Fibroblast of skin of left quadriceps (primary cell): ENCODE measurements around the gene CYFIP1.

Source experiments
- DNase-seq, 2 experiments: peaks; one replicate each; pipeline ENCODE4 v3.0.0-alpha.2; 2013; ENCODE audit warnings: low read depth in 2 of 2

CYFIP1 gene

GRCh38 chr15:22968366-22968765 is 11.8 kb downstream of the CYFIP1 start:
- DNase-seq: peak; percentile 52 to 54

DNA sequence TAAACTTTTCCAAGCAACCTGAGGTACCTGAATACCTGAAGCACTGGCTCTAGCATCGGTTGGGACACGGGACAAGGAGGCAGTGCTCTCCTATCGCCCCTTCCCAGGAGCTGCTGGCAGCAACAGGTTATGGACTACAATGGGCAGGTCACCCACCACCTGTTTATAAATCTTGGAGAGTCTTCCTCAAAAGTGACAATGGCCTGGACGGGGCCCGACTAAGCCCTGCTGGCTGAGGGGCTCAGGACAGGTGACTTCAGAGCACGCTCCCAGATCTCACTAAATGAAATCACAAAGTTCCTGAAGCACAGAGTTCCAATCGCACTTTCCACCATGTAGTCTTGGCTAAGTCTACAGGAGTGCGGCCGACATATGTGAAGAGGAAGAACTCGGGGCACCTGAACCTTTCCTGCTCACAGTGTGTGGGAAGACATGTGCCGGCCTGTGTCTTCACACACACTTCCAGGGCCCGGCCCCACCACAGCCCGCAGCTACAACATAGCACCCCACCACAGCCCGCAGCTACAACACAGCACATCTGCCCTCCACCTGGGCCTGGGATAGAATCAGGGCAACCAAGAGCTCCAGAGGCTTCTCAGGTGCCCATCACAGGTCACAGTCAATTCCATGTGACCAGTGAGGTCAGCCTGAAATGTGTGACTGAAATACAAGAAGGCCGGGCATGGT is 12.9 kb downstream of the CYFIP1 start:
- DNase-seq: no peak

DNA sequence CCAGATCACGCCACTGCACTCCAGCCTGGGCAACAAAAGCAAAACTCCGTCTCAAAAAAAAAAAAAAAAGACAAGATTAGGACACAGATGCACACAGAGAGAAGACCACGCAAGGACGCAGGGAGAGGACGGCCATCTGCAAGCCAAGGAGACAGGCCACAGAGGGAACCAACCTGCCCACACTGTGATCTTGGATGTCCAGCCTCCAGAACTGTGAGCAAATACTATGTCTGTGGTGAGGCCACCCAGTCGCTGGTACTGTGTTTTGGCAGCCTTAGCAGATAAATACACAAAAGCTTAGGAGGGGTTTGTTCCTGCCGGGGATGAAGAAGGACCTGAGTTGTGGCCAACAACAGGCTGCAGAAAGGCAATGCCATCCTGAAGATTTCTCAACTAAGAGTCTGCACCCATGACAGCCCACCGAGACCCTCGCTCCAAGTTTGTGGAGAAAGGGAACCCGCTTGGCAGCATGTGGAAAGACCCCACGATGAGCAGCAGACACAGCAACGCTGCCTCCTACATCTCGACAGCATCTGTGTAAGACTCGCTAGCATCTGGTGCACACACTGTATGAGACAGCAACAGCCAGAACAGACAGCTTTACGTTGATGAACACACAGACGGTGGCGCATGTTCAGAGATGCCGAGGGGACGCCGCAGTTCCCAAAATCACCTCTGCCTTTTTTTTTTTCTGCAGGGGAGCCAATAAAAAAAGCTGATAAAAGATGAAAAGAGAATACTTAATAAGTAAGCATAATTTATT is 13.7 kb downstream of the CYFIP1 start:
- DNase-seq: no peak

DNA sequence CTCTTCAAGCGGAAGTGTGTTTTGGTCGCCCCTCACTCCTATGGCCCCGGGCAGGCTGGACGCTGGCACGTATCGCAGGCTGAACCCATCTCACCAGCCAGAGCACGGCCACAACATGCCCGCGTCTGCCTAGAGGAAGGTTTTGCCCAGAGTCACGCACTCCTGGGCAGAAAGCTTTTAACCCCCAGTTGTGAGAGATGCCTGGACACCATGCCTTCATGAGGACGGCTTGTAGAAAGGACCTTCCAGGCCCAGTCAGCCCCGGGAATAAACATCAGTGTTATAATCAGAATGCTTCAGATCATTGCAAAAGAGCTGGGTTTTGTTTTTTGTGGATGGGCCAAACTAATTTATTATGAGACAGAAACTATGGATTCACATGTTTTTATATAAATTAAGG is 16.5 kb downstream of the CYFIP1 start:
- no peak for DNase-seq

- DNase-seq: no peak
Observed at GRCh38 chr15:22962611-22963010, 17.6 kb downstream of the CYFIP1 start.

GRCh38 chr15:22961762-22962161 is 18.4 kb downstream of the CYFIP1 start:
- DNase-seq: no peak

DNA sequence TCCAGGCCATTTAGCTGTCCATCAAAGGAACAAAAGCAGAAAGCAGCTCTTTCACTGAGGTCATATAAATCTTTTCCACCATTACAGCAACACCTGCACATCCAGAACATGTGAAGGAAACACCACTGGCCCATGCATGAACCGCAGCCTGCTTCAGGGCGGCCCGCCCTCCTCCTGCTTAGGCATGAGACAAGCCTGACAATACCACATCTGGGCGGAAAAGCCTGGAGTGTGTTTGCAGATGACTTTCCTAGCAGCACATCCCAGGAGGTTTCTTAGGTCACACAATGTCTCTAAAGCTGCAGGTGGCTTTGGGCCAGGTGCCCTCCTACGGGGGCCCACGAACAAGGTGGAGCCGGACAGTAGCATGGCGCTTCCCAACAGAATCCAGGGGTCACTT is 19.6 kb downstream of the CYFIP1 start:
- no peak for DNase-seq

DNA sequence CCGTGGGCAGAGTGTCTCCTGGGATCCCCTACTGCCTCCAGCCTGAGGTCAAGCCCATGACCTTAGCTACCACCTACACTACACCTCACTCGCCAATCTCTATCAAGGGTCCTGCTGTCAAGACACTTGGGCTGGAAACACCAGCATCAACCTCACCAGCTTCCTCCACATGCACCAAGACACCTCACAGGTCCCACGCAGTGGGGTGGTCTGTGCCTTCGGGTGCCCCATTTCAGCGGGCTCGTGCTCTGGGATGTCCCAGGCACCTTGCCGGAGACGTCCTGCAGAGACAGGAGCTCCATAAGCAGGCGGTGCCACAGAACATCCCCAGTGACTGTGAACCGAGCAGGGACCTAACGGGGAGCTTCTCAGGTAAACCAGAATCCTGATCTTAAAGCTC is 20.0 kb downstream of the CYFIP1 start:
- no peak for DNase-seq

DNA sequence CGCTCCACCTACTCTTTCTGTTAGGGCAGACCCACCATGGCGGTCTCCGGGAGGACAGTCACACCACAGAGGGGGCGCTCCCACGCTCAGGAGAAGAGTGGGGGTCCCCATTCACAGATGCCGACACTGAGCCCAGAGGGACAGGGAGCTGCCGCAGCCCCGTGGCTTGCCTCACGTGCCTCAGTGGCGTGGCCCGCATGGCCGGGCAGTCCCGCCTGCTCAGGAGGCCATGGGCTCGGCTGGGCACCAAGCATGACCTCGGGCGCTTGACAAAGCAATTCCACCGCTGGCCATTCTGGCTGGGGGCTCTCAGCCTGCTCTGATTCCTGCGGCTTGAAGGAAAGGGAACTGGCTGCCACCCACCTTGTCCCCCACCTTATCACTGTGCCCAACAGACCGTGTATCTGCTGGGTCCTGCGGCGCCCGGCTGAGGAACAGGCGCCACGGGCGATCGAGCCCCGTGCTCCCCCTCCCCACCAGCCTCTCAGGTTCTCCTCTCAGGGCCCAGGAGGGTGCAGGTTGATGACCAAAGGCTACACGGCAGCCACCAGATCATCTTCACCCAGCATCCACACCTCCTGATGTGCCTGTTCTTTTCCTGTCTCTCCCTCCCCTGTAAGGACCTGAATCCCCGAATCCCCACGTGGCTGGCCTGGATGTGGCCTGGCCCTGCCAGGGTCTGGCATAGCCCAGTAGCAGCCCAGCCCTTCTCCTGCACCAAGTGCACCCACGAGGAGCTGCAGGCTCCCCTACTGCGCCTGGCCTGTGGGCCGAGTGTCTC is 20.7 kb downstream of the CYFIP1 start:
- no peak for DNase-seq

GRCh38 chr15:22958487-22959280 is 21.5 kb downstream of the CYFIP1 start:
- no peak for DNase-seq

- no peak for DNase-seq
Observed at GRCh38 chr15:22956978-22957260, 23.2 kb downstream of the CYFIP1 start.

DNA sequence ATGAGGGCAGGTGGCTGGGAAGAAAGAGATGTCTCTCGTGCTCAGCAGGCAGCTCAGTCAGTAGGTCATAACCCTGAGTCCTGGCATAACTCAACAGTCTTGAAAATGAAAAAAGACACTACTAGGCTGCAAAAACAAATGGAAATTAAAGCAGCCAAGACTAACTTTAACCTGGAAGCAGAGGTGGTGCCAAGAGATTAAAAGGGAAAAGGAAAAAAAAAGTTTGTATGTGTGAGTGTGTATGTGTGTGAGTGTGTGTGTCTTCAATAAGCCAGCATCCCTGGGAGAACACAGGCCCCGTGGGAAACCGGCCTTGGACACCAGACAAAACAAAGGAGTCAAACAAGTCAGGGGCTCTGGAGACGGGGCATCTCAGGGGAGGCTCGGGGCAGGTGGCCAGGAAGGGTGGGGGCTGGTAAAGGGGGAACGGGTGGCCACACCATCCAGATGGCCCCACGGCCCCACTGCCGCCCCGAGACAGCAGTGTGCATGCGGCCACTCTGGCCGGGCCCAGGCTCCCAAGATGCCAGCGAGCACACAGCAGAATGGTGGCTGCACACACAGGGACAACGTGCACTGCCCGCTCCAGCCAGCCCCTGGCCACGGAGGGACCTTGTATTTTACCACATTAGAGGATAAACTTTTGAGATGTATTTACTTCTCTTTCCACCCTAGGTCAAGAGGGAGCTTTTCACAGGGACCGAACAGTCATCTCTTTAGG is 23.8 kb downstream of the CYFIP1 start:
- no peak for DNase-seq

GRCh38 chr15:22955544-22956119 is 24.5 kb downstream of the CYFIP1 start:
- DNase-seq: no peak

- DNase-seq: no peak
Observed at GRCh38 chr15:22954798-22955543, 25.2 kb downstream of the CYFIP1 start.

- DNase-seq: no peak
Observed at GRCh38 chr15:22954326-22954725, 25.8 kb downstream of the CYFIP1 start.

DNA sequence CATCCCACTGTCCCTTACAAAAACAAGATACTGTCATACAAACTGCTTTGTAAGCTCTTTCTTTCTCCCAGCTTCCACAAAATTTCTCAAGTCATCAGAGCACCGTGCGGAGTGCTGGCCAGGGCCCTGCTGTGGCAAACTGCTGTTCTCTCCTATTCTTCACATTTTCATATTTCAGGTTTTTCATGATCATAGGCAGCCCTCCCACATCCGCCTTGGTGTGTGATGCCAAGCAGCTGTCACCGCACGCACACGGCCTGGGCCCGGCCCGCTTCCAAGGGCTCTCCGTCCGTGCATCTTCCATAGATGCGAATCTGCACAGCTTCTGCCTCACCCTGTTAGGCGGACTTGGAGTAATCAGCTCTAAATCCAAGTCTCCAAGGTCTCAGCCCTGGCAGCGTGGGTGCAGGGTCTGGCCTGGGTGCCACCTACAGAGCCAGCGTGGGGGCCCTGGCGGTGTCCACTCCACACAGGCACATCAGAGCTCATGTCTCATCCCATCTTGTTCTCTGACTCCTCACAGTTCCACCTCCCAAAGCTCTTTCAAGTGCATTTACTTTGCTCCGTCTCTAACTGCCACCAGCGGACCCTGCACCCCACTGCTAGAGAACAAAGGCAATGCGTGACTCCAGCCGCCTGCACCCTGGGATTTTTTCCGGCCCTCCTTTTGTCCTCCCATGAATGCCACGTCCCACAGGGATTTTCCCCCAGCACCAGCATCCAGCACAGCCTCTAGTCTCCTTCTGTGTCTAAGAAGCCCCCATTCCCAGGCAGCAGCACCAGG is 27.2 kb downstream of the CYFIP1 start:
- DNase-seq: no peak

- no peak for DNase-seq
Observed at GRCh38 chr15:22951381-22952280, 28.5 kb downstream of the CYFIP1 start.

GRCh38 chr15:22951031-22951380 is 29.2 kb downstream of the CYFIP1 start:
- no peak for DNase-seq
